ENCODE results near the gene IPO8. TPM values are rescaled to one million over a fixed set of nuclear protein-coding genes. Genes with fewer than 3 reads are reported as not detected.
A peak's percentile ranks its signal among the peaks of the same experiment; 100 is the strongest.

The IPO8 gene
- total and polyA plus RNA-seq, 2 of the 8 experiments (the other 6 are each of a cell fraction or from before 2014, with no cell fraction given): 7.2 to 59.8 TPM

DNA sequence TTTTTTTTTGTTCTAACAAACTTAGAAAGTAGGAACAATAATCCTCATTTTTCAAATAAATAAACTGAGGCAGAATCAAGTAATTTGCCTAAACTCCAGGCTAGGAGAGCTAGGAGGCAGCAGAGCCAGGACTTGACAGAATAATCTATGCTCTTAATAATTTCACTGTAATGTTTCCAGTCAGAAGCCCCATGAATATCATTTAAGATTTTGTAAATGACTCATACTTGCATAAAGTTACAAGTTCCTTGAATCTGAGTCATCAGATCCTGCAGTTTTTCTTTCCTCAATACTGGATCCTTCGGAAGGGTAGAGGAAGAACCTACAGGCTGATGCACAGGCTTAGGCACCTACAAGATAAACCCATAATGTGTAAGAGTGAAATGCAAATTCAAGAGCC, 30.1 kb upstream of the IPO8 start:
- POLR2A ChIA-PET (ENCODE audit: partially characterized antibody): interaction anchor here (1.0 to 1.2 kb wide), 2 partner anchors 34 to 70 kb away, joined by 3 to 4 read pairs; no protein-coding TSS in a partner anchor
- FAIRE-seq: peak; percentile 28
- Histone ChIP-seq H2AFZ (ENCODE audit: low read length) (no peak overlapping the region), H3K56ac (replicated peaks; ENCODE audit: insufficient read length, low read depth, low read length) (no peak overlapping the region), H2BK15ac (ENCODE audit: low read length) (no peak overlapping the region), H2BK20ac (ENCODE audit: low read length) (no peak overlapping the region), H4K8ac (ENCODE audit: extremely low read depth, insufficient read depth, low read length) (no peak overlapping the region), H2BK12ac (ENCODE audit: low read depth, low read length) (no peak overlapping the region), H3K9ac (replicated peaks in 1 of 4; ENCODE audit: extremely low read depth in 1 of 4, low read depth in 3 of 4, low read length in 3 of 4) (peak overlapping the region in 1 of 4 experiments; percentile 34; a peak in 1 of 7 replicates), H4K91ac (replicated peaks; ENCODE audit: insufficient read length, low read length) (no peak overlapping the region), H3K36me3 (ENCODE audit: control insufficient read depth in 2 of 4, insufficient read depth in 4 of 4, low read length in 3 of 4) (peaks cover 3 to 72% (median 15%) of the 10 kb centered on the region in 4 experiments; a peak in 6 of 8 replicates), H3K4ac (replicated peaks; ENCODE audit: insufficient read length, low read depth, low read length) (no peak overlapping the region), H3K27ac (ENCODE audit: low read depth, low read length) (no peak overlapping the region), H3K9me3 (ENCODE audit: insufficient read depth in 2 of 2, low read depth in 1 of 2, low read length in 1 of 2) (no peaks in the 10 kb centered on the region), H2AK5ac (ENCODE audit: low read depth, low read length) (no peak overlapping the region), H3K14ac (ENCODE audit: insufficient read length) (no peak overlapping the region), H3K4me1 (replicated peaks in 1 of 4; ENCODE audit: control insufficient read depth in 3 of 4, insufficient read depth in 4 of 4, low read length in 3 of 4) (no peaks in the 10 kb centered on the region), H2BK5ac (ENCODE audit: low read depth, low read length) (no peak overlapping the region), H3K79me1 (ENCODE audit: low read depth, low read length) (no peaks in the 10 kb centered on the region), H3K23me2 (ENCODE audit: low read depth, low read length) (no peaks in the 10 kb centered on the region), H3K23ac (ENCODE audit: insufficient read length) (no peak overlapping the region), H3K4me2 (ENCODE audit: insufficient read depth in 1 of 2, low read depth in 2 of 2, low read length in 2 of 2) (no peak overlapping the region), H3K27me3 (replicated peaks in 1 of 4; ENCODE audit: control insufficient read depth in 3 of 4, extremely low read depth in 1 of 4, insufficient read depth in 3 of 4, low read length in 3 of 4) (no peaks in the 10 kb centered on the region), H4K20me1 (replicated peaks in 1 of 2; ENCODE audit: control insufficient read depth in 1 of 2, insufficient read depth in 2 of 2, low read length in 2 of 2) (no peaks in the 10 kb centered on the region), H3K4me3 (ENCODE audit: extremely low read depth in 1 of 4, insufficient read depth in 2 of 4, low read depth in 3 of 4, low read length in 4 of 4) (no peak overlapping the region), H2BK120ac (replicated peaks; ENCODE audit: low read depth, low read length) (no peak overlapping the region), H3K79me2 (ENCODE audit: control insufficient read depth in 1 of 2, insufficient read depth in 2 of 2, low read length in 2 of 2) (peaks cover 0 to 11% of the 10 kb centered on the region in 2 experiments; a peak in 2 of 4 replicates), H4K5ac (ENCODE audit: insufficient read length, low read depth, low read length) (no peak overlapping the region), H3K18ac (ENCODE audit: extremely low read depth, low read length) (no peak overlapping the region)
- CTCF ChIA-PET (ENCODE audit: partially characterized antibody): interaction anchor here (1.5 to 2.2 kb wide), 5 partner anchors 16 to 86 kb away, joined by 4 to 7 read pairs (median 6); partner anchors contain the start of gene CAPRIN2
- DNase-seq (ENCODE audit: low read depth in 1 of 2, low spot score in 2 of 2): no peak
- 43% methylated on average over 1 of the region's 1 CpG; no CpG with 5 or more reads in 1 of the 2 experiments for WGBS, 2 experiments (ENCODE audit: extremely low coverage in 1 of 2, insufficient coverage in 1 of 2, insufficient read length in 1 of 2, insufficient replicate concordance in 2 of 2, low coverage in 1 of 2, low lambda C conversion rate in 2 of 2, missing lambda C conversion rate in 1 of 2)
- TF ChIP-seq JUN (IDR thresholded peaks at IDR 0.05; ENCODE audit: low read depth, low read length): no peak
- TF ChIP-seq HDAC2 (IDR thresholded peaks at IDR 0.05; ENCODE audit: borderline replicate concordance in 1 of 2, low read depth in 2 of 2, low read length in 2 of 2): no peak
- no peak for TF ChIP-seq TAF1 (IDR thresholded peaks at IDR 0.05; ENCODE audit: low read depth, low read length)
- TF ChIP-seq POLR2AphosphoS5 (IDR thresholded peaks at IDR 0.05; ENCODE audit: low read depth, low read length): no peak
- TF ChIP-seq TCF12 (IDR thresholded peaks at IDR 0.05; ENCODE audit: low read depth, low read length): no peak
- no peak for TF ChIP-seq EP300 (IDR thresholded peaks at IDR 0.05; ENCODE audit: borderline replicate concordance in 1 of 2, low read depth in 2 of 2, low read length in 2 of 2)
